WI38 (cell line): Measurements from ENCODE around the gene GSTO2.
A peak's percentile ranks its signal among the peaks of the same experiment; 100 is the strongest.

ENCODE experiments used
- H3K4me3 ChIP-seq: 2 replicates; pipeline ENCODE4 v1.5.1; 2011; ENCODE audit warnings: low read depth, mild to moderate bottlenecking, control low read depth, low read length
- TF ChIP-seq, protein P1 (sequence below): IDR thresholded peaks from 2 replicates; pipeline ENCODE4 v1.5.1; 2012; ENCODE audit warnings: low read depth, mild to moderate bottlenecking, control low read depth, low read length

Gene GSTO2

GRCh38 chr10:104268713-104269645, at the start of gene GSTO2:
Gene GSTO2, plus strand, starts transcription at chr10:104269184. Its CDS starts 5,732 bp downstream, at chr10:104274916.
- no peak within 1 kb of the TSS for H3K4me3 ChIP-seq

GRCh38 chr10:104220522-104220921, 48.5 kb upstream of the GSTO2 start:
- TF ChIP-seq, protein P1, sequence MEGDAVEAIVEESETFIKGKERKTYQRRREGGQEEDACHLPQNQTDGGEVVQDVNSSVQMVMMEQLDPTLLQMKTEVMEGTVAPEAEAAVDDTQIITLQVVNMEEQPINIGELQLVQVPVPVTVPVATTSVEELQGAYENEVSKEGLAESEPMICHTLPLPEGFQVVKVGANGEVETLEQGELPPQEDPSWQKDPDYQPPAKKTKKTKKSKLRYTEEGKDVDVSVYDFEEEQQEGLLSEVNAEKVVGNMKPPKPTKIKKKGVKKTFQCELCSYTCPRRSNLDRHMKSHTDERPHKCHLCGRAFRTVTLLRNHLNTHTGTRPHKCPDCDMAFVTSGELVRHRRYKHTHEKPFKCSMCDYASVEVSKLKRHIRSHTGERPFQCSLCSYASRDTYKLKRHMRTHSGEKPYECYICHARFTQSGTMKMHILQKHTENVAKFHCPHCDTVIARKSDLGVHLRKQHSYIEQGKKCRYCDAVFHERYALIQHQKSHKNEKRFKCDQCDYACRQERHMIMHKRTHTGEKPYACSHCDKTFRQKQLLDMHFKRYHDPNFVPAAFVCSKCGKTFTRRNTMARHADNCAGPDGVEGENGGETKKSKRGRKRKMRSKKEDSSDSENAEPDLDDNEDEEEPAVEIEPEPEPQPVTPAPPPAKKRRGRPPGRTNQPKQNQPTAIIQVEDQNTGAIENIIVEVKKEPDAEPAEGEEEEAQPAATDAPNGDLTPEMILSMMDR: no peak
- H3K4me3 ChIP-seq: no peak overlapping the region

More at GRCh38 chr10:104268713-104269645, at the start of gene GSTO2:
- TF ChIP-seq, protein P1: no peak

DNA sequence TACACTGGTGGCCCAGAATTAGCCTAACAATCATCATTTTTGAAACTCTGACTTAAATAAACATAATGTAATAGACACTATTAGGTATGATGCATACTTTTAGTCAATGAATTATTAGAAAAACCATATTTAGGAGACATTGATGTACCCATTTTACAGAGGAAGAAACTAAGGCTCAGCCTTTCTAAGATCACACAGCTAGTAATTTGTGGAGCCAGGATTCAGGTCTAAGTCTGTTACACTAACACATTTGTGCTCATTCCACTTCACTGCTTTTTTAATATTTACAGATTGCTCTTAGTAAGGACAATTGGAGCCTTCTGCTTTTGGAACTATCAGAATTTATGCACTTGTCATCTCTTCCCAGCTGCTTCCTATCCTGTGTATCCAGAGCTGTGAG, 45.7 kb upstream of the GSTO2 start:
- TF ChIP-seq, protein P1: no peak
- H3K4me3 ChIP-seq: no peak overlapping the region

GRCh38 chr10:104230490-104230889, 38.5 kb upstream of the GSTO2 start:
- no peak overlapping the region for H3K4me3 ChIP-seq
- TF ChIP-seq, protein P1: no peak

DNA sequence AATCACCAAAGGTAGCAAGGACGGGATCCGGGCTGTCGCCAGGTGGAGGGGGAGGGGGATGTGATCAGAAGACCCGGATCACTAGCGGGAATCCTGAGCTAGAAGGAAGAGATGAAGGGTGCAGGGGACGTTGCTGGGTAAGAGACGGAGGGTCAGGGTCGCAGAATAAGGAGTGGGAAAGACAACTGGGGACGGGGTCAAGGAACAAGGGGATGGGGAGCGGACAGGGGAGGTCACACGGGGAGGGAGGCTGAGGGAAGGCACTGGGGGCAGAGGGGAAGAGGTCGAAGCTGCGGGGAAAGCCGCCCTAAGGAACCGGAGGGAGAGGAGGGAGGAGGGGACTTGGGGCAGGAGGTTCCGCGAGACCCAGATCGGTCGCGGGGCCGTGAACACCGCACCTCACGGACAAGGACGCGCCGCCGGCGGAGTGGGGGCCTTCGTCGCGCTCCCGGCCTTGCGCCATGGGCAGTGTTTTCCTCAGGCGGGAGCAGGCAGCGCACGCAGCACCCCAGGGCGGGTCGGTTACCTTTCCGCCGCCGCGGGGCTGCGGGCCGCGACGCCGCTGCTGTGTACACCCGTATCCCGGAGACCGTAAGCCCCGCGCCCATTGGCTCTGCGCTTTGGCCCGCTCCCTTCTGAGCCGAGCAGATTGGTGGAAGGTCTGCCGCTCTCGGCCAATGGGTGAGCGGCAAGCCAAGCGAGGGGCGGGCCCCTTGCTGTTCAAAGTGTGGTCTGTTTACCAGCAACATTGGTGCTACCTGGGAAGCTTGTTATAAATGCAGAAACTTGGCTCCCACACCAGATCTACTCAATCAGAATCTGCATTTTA, 37.0 kb upstream of the GSTO2 start, which contains the start of gene CFAP43:
Gene CFAP43, minus strand, starts transcription at position 581 of the 829 bp plus-strand sequence. Its CDS starts 118 bp downstream, at position 463.
- H3K4me3 ChIP-seq: peak within 1 kb of the TSS; percentile 82
- TF ChIP-seq, protein P1: no peak

GRCh38 chr10:104232613-104233102, 36.3 kb upstream of the GSTO2 start:
- H3K4me3 ChIP-seq: peak overlapping the region; percentile 82
- TF ChIP-seq, protein P1: no peak
